Liver (tissue), 9 donors: Measurements from ENCODE around the gene SLC12A7. TPM values are rescaled to one million over a fixed set of nuclear protein-coding genes. Genes with fewer than 3 reads are reported as not detected.

Experiments
- DNase-seq: peaks from one replicate; pipeline ENCODE4 v3.0.0-alpha.2; 2017; ENCODE audit warnings: low spot score
- H3K27ac ChIP-seq, 2 donors: one replicate each; pipeline ENCODE4 v1.7.0; 2013; ENCODE audit warnings: inconsistent platforms in 2 of 2, low read length in 2 of 2, control low read depth in 1 of 2, low read depth in 1 of 2, mild to moderate bottlenecking in 1 of 2
- H3K27me3 ChIP-seq, 4 donors: one replicate each; pipeline versions ENCODE4 v1.6.1 to v1.7.0; 2013; ENCODE audit warnings: low read length in 3 of 4, inconsistent platforms in 1 of 4, mild to moderate bottlenecking in 1 of 4, moderate library complexity in 1 of 4; ENCODE audit not compliant: control insufficient read depth in 4 of 4, insufficient read depth in 4 of 4
- H3K36me3 ChIP-seq, 4 donors: one replicate each; pipeline versions ENCODE4 v1.6.1 to v1.7.0; 2013; ENCODE audit warnings: low read length in 3 of 4, mild to moderate bottlenecking in 3 of 4, low read depth in 1 of 4, moderate library complexity in 1 of 4; ENCODE audit not compliant: control insufficient read depth in 4 of 4, insufficient read depth in 3 of 4
- H3K4me1 ChIP-seq, 4 donors: one replicate each; pipeline versions ENCODE4 v1.6.1 to v1.7.0; 2013; ENCODE audit warnings: low read length in 3 of 4, mild to moderate bottlenecking in 3 of 4, moderate library complexity in 1 of 4; ENCODE audit not compliant: control insufficient read depth in 4 of 4, insufficient read depth in 4 of 4
- H3K4me3 ChIP-seq, 3 donors: one replicate each; pipeline versions ENCODE4 v1.6.1 to v1.7.0; 2013; ENCODE audit warnings: low read length in 3 of 3, control low read depth in 1 of 3, low read depth in 1 of 3, mild to moderate bottlenecking in 1 of 3
- H3K9ac ChIP-seq, 2 donors: one replicate each; pipeline ENCODE4 v1.7.0; 2013; ENCODE audit warnings: low read length in 2 of 2, mild to moderate bottlenecking in 2 of 2, moderate library complexity in 2 of 2, control low read depth in 1 of 2, low read depth in 1 of 2
- H3K9me3 ChIP-seq, 4 donors: one replicate each; pipeline versions ENCODE4 v1.6.1 to v1.7.0; 2013; ENCODE audit warnings: low read length in 3 of 4; ENCODE audit not compliant: control insufficient read depth in 4 of 4
- ATF3 ChIP-seq: IDR thresholded peaks from 2 replicates; pipeline ENCODE4 v1.6.1; 2016; ENCODE audit warnings: antibody characterized with exemption
- EGR1 ChIP-seq, 2 donors: IDR thresholded peaks; 2 replicates each; pipeline ENCODE4 v1.6.1; 2016 to 2018; ENCODE audit warnings: antibody characterized with exemption in 2 of 2, low read depth in 2 of 2
- FOXA2 ChIP-seq: IDR thresholded peaks from 2 replicates; pipeline ENCODE4 v1.6.1; 2016; ENCODE audit warnings: antibody characterized with exemption
- GABPA ChIP-seq, 2 donors: IDR thresholded peaks in 1 of 2; conservative IDR thresholded peaks in 1 of 2; 2 replicates each; pipeline ENCODE4 v1.6.1; 2016; ENCODE audit warnings: antibody characterized with exemption in 2 of 2, mild to moderate bottlenecking in 1 of 2, moderate library complexity in 1 of 2
- HNF4A ChIP-seq, 2 donors: conservative IDR thresholded peaks; 2 replicates each; pipeline ENCODE4 v1.6.1; 2016; ENCODE audit warnings: antibody characterized with exemption in 2 of 2, mild to moderate bottlenecking in 2 of 2
- HNF4G ChIP-seq: IDR thresholded peaks from 2 replicates; pipeline ENCODE4 v1.6.1; 2016; ENCODE audit warnings: antibody characterized with exemption
- JUND ChIP-seq, 2 donors: IDR thresholded peaks; 2 replicates each; pipeline ENCODE4 v1.6.1; 2016; ENCODE audit warnings: antibody characterized with exemption in 2 of 2
- NR2F2 ChIP-seq: IDR thresholded peaks from 2 replicates; pipeline ENCODE4 v1.6.1; 2016; ENCODE audit warnings: antibody characterized with exemption
- RAD21 ChIP-seq, 2 donors: IDR thresholded peaks; 2 replicates each; pipeline ENCODE4 v1.6.1; 2016; ENCODE audit warnings: antibody characterized with exemption in 2 of 2, mild to moderate bottlenecking in 2 of 2
- RXRA ChIP-seq, 2 donors: IDR thresholded peaks; 2 replicates each; pipeline ENCODE4 v1.6.1; 2017 to 2018; ENCODE audit warnings: antibody characterized with exemption in 2 of 2, mild to moderate bottlenecking in 1 of 2
- SP1 ChIP-seq: IDR thresholded peaks from 2 replicates; pipeline ENCODE4 v1.6.1; 2018; ENCODE audit warnings: antibody characterized with exemption, mild to moderate bottlenecking
- TAF1 ChIP-seq: conservative IDR thresholded peaks from 2 replicates; pipeline ENCODE4 v1.6.1; 2016; ENCODE audit warnings: antibody characterized with exemption, mild to moderate bottlenecking
- YY1 ChIP-seq: IDR thresholded peaks from 2 replicates; pipeline ENCODE4 v1.6.1; 2016; ENCODE audit warnings: antibody characterized with exemption, mild to moderate bottlenecking
- ZBTB33 ChIP-seq: IDR thresholded peaks from 2 replicates; pipeline ENCODE4 v1.6.1; 2016; ENCODE audit warnings: antibody characterized with exemption
- WGBS: extraction: QIAGEN DNeasy Blood & Tissue Kit; methylation state at CpG from one replicate; pipeline ENCODE4 v1.1.7; 2013; 5-methylcytosine and 5-hydroxymethylcytosine counted together
- polyA plus RNA-seq, 2 donors: library from polyadenylated mRNA; stranded (reverse) in 1 of 2; unstranded in 1 of 2; fragments of 200-250 nt in 1 of 2; fragments of >200 nt in 1 of 2; fragmentation: Nextera tagmentation in 1 of 2; extraction: Ambion mirVana in 1 of 2; gene quantifications; one replicate each; pipeline versions ENCODE4 v1.2.1 to v1.2.3, GENCODE V29; 2013 to 2015
- total RNA-seq, 2 donors: library from RNA; depleted of rRNA; stranded (reverse); fragments of >200 nt; gene quantifications; one replicate each; pipeline ENCODE4 v1.2.3, GENCODE V29; 2014
- TF ChIP-seq, protein P1 (sequence below): fragments of 150-350 bp; IDR thresholded peaks from 2 replicates; pipeline ENCODE4 v1.5.1; 2017; ENCODE audit warnings: improper control_type of control experiment, low read depth, low read length; ENCODE audit not compliant: missing input control
- TF ChIP-seq, protein P2 (sequence below): IDR thresholded peaks from 2 replicates; pipeline ENCODE4 v1.6.1; 2016; ENCODE audit warnings: antibody characterized with exemption
- donor health status: healthy.
- donor health status: healthy.
- donor health status: healthy.
- donor health status: healthy.
- donor health status: healthy.

The SLC12A7 gene
- total and polyA plus RNA-seq, 4 donors = 12.3 to 64.2 (median 28.9) TPM

DNA sequence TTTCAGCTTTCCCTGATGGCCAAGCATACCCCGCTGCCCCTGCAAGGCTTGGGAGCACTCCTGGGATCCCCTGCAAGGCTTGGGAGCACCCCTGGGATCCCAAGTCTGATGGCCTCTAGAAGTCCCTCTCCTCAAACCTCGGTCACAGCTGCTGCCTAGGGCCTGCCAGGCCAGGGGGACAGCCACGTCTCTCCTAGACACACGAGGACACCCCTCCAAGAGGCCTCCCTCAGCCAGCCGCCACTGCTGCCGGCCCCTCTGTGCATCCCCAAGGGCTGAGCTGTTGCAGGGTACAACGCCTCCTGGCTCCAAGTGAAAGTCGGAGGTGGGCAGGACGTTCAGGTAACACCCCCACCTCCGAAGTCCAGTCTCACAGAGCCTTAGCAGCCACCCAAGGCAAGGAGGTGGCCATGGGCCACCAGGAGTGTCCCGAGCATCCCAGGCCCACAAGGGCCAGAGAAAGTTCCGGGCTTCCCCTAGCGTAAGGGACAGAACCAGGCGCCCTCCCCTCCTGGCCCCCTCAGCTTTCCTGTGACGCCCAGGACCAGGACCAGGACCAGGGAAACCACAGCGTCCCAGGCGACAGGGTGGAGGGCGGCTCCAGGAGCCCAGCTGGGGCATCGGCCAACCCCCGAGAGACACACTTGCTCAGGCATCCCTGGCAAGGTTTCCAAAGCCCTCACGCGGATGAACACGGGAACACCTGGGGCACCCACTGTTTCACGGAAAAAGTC lies 17.3 kb upstream of the SLC12A7 start:
- no peaks in the 10 kb centered on the region for H3K27me3 ChIP-seq
- H3K9ac ChIP-seq = no peak overlapping the region
- H3K27ac ChIP-seq = no peak overlapping the region
- H3K4me3 ChIP-seq = no peak overlapping the region
- no peak for TF ChIP-seq TAF1
- TF ChIP-seq HNF4A (conservative IDR thresholded peaks at IDR 0.05) = no peak
- no peak for TF ChIP-seq ATF3
- TF ChIP-seq SP1 = no peak
- TF ChIP-seq HNF4G = no peak
- no peak for TF ChIP-seq JUND (IDR thresholded peaks at IDR 0.05)
- no peak for TF ChIP-seq ZBTB33
- TF ChIP-seq, protein P1, sequence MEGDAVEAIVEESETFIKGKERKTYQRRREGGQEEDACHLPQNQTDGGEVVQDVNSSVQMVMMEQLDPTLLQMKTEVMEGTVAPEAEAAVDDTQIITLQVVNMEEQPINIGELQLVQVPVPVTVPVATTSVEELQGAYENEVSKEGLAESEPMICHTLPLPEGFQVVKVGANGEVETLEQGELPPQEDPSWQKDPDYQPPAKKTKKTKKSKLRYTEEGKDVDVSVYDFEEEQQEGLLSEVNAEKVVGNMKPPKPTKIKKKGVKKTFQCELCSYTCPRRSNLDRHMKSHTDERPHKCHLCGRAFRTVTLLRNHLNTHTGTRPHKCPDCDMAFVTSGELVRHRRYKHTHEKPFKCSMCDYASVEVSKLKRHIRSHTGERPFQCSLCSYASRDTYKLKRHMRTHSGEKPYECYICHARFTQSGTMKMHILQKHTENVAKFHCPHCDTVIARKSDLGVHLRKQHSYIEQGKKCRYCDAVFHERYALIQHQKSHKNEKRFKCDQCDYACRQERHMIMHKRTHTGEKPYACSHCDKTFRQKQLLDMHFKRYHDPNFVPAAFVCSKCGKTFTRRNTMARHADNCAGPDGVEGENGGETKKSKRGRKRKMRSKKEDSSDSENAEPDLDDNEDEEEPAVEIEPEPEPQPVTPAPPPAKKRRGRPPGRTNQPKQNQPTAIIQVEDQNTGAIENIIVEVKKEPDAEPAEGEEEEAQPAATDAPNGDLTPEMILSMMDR = no peak
- TF ChIP-seq YY1 = no peak
- TF ChIP-seq EGR1 (IDR thresholded peaks at IDR 0.05; ENCODE audit: low read depth in 2 of 2) = no peak
- 77% methylated on average over 24 of the region's 24 CpGs for WGBS
- no peak for DNase-seq
- no peaks in the 10 kb centered on the region for H3K9me3 ChIP-seq
- H3K4me1 ChIP-seq = peaks cover 8 to 24% (median 20%) of the 10 kb centered on the region in 4 donors
- H3K36me3 ChIP-seq = no peaks in the 10 kb centered on the region

GRCh38 chr5:1127959-1128785 lies 16.3 kb upstream of the SLC12A7 start:
- no peak for DNase-seq
- Histone ChIP-seq H3K9ac (no peak overlapping the region), H3K4me1 (peaks cover 14 to 30% (median 26%) of the 10 kb centered on the region in 4 donors), H3K9me3 (no peaks in the 10 kb centered on the region), H3K27ac (peak overlapping the region; percentile 35 to 75), H3K4me3 (no peak overlapping the region), H3K36me3 (no peaks in the 10 kb centered on the region), H3K27me3 (no peaks in the 10 kb centered on the region)
- WGBS = 56% methylated on average over 20 of the region's 20 CpGs
- no peak for TF ChIP-seq ATF3
- peak in 1 of 2 donors; percentile 84 for TF ChIP-seq RXRA (IDR thresholded peaks at IDR 0.05)
- peak; percentile 58 for TF ChIP-seq SP1
- TF ChIP-seq, protein P2, sequence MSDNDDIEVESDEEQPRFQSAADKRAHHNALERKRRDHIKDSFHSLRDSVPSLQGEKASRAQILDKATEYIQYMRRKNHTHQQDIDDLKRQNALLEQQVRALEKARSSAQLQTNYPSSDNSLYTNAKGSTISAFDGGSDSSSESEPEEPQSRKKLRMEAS = peak; percentile 71
- TF ChIP-seq ZBTB33 = no peak
- TF ChIP-seq RAD21 (IDR thresholded peaks at IDR 0.05) = peak; percentile 32 to 56
- no peak for TF ChIP-seq TAF1
- peak; percentile 38 to 70 for TF ChIP-seq HNF4A (conservative IDR thresholded peaks at IDR 0.05)
- TF ChIP-seq FOXA2 = peak; percentile 23
- no peak for TF ChIP-seq HNF4G
- no peak for TF ChIP-seq GABPA (IDR thresholded peaks at IDR 0.05 in 1 of 2, conservative IDR thresholded peaks at IDR 0.05 in 1 of 2)
- peak in 1 of 2 donors; percentile 72 for TF ChIP-seq EGR1 (IDR thresholded peaks at IDR 0.05; ENCODE audit: low read depth in 2 of 2)
- peak; percentile 51 for TF ChIP-seq NR2F2
- TF ChIP-seq, protein P1 = no peak
